ENCODE results near the gene HSPA1L. TPM values are rescaled to one million over a fixed set of nuclear protein-coding genes. Genes with fewer than 3 reads are reported as not detected.

Gene HSPA1L
- polyA plus RNA-seq, 1 donor from 2014 or later: 2.6 TPM

GRCh38 chr6:31792761-31793171 lies 22.3 kb downstream of the HSPA1L start:
- Histone ChIP-seq H2AFZ (ENCODE audit: low read depth, low read length) (no peak overlapping the region), H4K20me1 (ENCODE audit: insufficient read depth) (no peaks in the 10 kb centered on the region), H3K4me3 (ENCODE audit: low read length) (no peak overlapping the region), H3K27me3 (ENCODE audit: insufficient read depth, low read depth, low read length) (no peaks in the 10 kb centered on the region), H3K79me2 (replicated peaks; ENCODE audit: insufficient read depth, low read length) (peaks cover 18% of the 10 kb centered on the region), H3K4me2 (ENCODE audit: low read length) (no peak overlapping the region), H3K9ac (ENCODE audit: low read length) (no peak overlapping the region), H3K36me3 (ENCODE audit: insufficient read depth, low read length) (no peaks in the 10 kb centered on the region), H3K9me3 (ENCODE audit: low read length) (no peaks in the 10 kb centered on the region), H3F3A (ENCODE audit: insufficient read depth, low read length, poor library complexity, severe bottlenecking) (no peaks in the 10 kb centered on the region), H3K9me2 (ENCODE audit: insufficient read depth, low read length) (no peaks in the 10 kb centered on the region), H3K27ac (ENCODE audit: low read length) (no peak overlapping the region)
- no peak for TF ChIP-seq EZH2 (IDR thresholded peaks at IDR 0.05; ENCODE audit: borderline replicate concordance, insufficient read depth, low read length, poor library complexity, severe bottlenecking)
- no peak for TF ChIP-seq TAF1 (IDR thresholded peaks at IDR 0.05; ENCODE audit: low read depth)
- TF ChIP-seq RAD21 (conservative IDR thresholded peaks at IDR 0.05): no peak
- TF ChIP-seq EP300 (conservative IDR thresholded peaks at IDR 0.05; ENCODE audit: poor library complexity, severe bottlenecking): no peak
- TF ChIP-seq SMC3 (conservative IDR thresholded peaks at IDR 0.05; ENCODE audit: poor library complexity): no peak
- no peak for TF ChIP-seq MXI1 (conservative IDR thresholded peaks at IDR 0.05; ENCODE audit: poor library complexity, severe bottlenecking)
- TF ChIP-seq REST (IDR thresholded peaks at IDR 0.05; ENCODE audit: borderline replicate concordance): no peak

- Histone ChIP-seq H4K20me1 (ENCODE audit: insufficient read depth) (no peaks in the 10 kb centered on the region), H3K9me3 (ENCODE audit: low read length) (no peaks in the 10 kb centered on the region), H3K9ac (ENCODE audit: low read length) (no peak overlapping the region), H3K79me2 (replicated peaks; ENCODE audit: insufficient read depth, low read length) (peaks cover 18% of the 10 kb centered on the region), H3F3A (ENCODE audit: insufficient read depth, low read length, poor library complexity, severe bottlenecking) (no peaks in the 10 kb centered on the region), H3K4me2 (ENCODE audit: low read length) (no peak overlapping the region), H2AFZ (ENCODE audit: low read depth, low read length) (no peak overlapping the region), H3K27ac (ENCODE audit: low read length) (no peak overlapping the region), H3K9me2 (ENCODE audit: insufficient read depth, low read length) (no peaks in the 10 kb centered on the region), H3K36me3 (ENCODE audit: insufficient read depth, low read length) (no peaks in the 10 kb centered on the region), H3K4me3 (ENCODE audit: low read length) (no peak overlapping the region), H3K27me3 (ENCODE audit: insufficient read depth, low read depth, low read length) (no peaks in the 10 kb centered on the region)
- TF ChIP-seq SMC3 (conservative IDR thresholded peaks at IDR 0.05; ENCODE audit: poor library complexity): no peak
- no peak for TF ChIP-seq CTCF (IDR thresholded peaks at IDR 0.05; ENCODE audit: poor library complexity, severe bottlenecking)
- TF ChIP-seq POLR2AphosphoS5 (IDR thresholded peaks at IDR 0.05): no peak
- no peak for TF ChIP-seq MXI1 (conservative IDR thresholded peaks at IDR 0.05; ENCODE audit: poor library complexity, severe bottlenecking)
- no peak for TF ChIP-seq TAF1 (IDR thresholded peaks at IDR 0.05; ENCODE audit: low read depth)
- no peak for TF ChIP-seq REST (IDR thresholded peaks at IDR 0.05; ENCODE audit: borderline replicate concordance)
- TF ChIP-seq RAD21 (conservative IDR thresholded peaks at IDR 0.05): no peak
- no peak for TF ChIP-seq EZH2 (IDR thresholded peaks at IDR 0.05; ENCODE audit: borderline replicate concordance, insufficient read depth, low read length, poor library complexity, severe bottlenecking)
- no peak for TF ChIP-seq EP300 (conservative IDR thresholded peaks at IDR 0.05; ENCODE audit: poor library complexity, severe bottlenecking)
These were observed 23.1 kb downstream of the HSPA1L start for GRCh38 chr6:31792090-31792374.
